ENCODE data around the gene SEPTIN12.

The SEPTIN12 gene

GRCh38 chr16:4777339-4778049, 10.7 kb downstream of the SEPTIN12 start:
- no peak overlapping the region for H3K9ac ChIP-seq (ENCODE audit: low read depth, low read length, poor library complexity, severe bottlenecking)
- H3K27me3 ChIP-seq (ENCODE audit: insufficient read depth, low read length, poor library complexity, severe bottlenecking), result no peaks in the 10 kb centered on the region

GRCh38 chr16:4776141-4776705, 11.9 kb downstream of the SEPTIN12 start:
- Histone ChIP-seq H3K4me3 (ENCODE audit: low read length, poor library complexity, severe bottlenecking) (no peak overlapping the region), H4K20me1 (ENCODE audit: insufficient read depth, low read length, poor library complexity, severe bottlenecking) (no peaks in the 10 kb centered on the region), H3F3A (ENCODE audit: low read depth) (no peaks in the 10 kb centered on the region), H3K27me3 (ENCODE audit: insufficient read depth, low read length, poor library complexity, severe bottlenecking) (no peaks in the 10 kb centered on the region), H3K9me3 (ENCODE audit: insufficient read depth, low read depth, low read length) (no peaks in the 10 kb centered on the region), H3K36me3 (ENCODE audit: insufficient read depth, low read length) (no peaks in the 10 kb centered on the region), H3K9me2 (replicated peaks; ENCODE audit: low read depth, low read length) (no peaks in the 10 kb centered on the region), H3K4me1 (ENCODE audit: insufficient read depth, low read length, poor library complexity, severe bottlenecking) (no peaks in the 10 kb centered on the region), H3K4me2 (ENCODE audit: low read depth, low read length, poor library complexity, severe bottlenecking) (no peak overlapping the region), H3K9ac (ENCODE audit: low read depth, low read length, poor library complexity, severe bottlenecking) (no peak overlapping the region), H2AFZ (ENCODE audit: low read length) (no peak overlapping the region), H3K79me2 (ENCODE audit: insufficient read depth, low read length) (no peaks in the 10 kb centered on the region)
- no peak for TF ChIP-seq EZH2phosphoT487 (IDR thresholded peaks at IDR 0.05; ENCODE audit: borderline replicate concordance)
- no peak for TF ChIP-seq CTCF (conservative IDR thresholded peaks at IDR 0.05; ENCODE audit: low read length)

More at GRCh38 chr16:4777339-4778049, 10.7 kb downstream of the SEPTIN12 start:
- Histone ChIP-seq H2AFZ (ENCODE audit: low read length) (no peak overlapping the region), H4K20me1 (ENCODE audit: insufficient read depth, low read length, poor library complexity, severe bottlenecking) (no peaks in the 10 kb centered on the region), H3K36me3 (ENCODE audit: insufficient read depth, low read length) (no peaks in the 10 kb centered on the region), H3K79me2 (ENCODE audit: insufficient read depth, low read length) (no peaks in the 10 kb centered on the region), H3K9me2 (replicated peaks; ENCODE audit: low read depth, low read length) (no peaks in the 10 kb centered on the region), H3K9me3 (ENCODE audit: insufficient read depth, low read depth, low read length) (no peaks in the 10 kb centered on the region), H3K4me2 (ENCODE audit: low read depth, low read length, poor library complexity, severe bottlenecking) (no peak overlapping the region), H3K4me3 (ENCODE audit: low read length, poor library complexity, severe bottlenecking) (no peak overlapping the region), H3F3A (ENCODE audit: low read depth) (no peaks in the 10 kb centered on the region), H3K4me1 (ENCODE audit: insufficient read depth, low read length, poor library complexity, severe bottlenecking) (no peaks in the 10 kb centered on the region)
- no peak for TF ChIP-seq CTCF (conservative IDR thresholded peaks at IDR 0.05; ENCODE audit: low read length)
- no peak for TF ChIP-seq EZH2phosphoT487 (IDR thresholded peaks at IDR 0.05; ENCODE audit: borderline replicate concordance)

- no peaks in the 10 kb centered on the region for H3K36me3 ChIP-seq (ENCODE audit: insufficient read depth, low read length)
- H3F3A ChIP-seq (ENCODE audit: low read depth), result no peaks in the 10 kb centered on the region
- H3K4me1 ChIP-seq (ENCODE audit: insufficient read depth, low read length, poor library complexity, severe bottlenecking), result no peaks in the 10 kb centered on the region
- TF ChIP-seq CTCF (conservative IDR thresholded peaks at IDR 0.05; ENCODE audit: low read length) (no peak), EZH2phosphoT487 (IDR thresholded peaks at IDR 0.05; ENCODE audit: borderline replicate concordance) (no peak)
- H3K9me3 ChIP-seq (ENCODE audit: insufficient read depth, low read depth, low read length), result no peaks in the 10 kb centered on the region
- no peaks in the 10 kb centered on the region for H3K9me2 ChIP-seq (replicated peaks; ENCODE audit: low read depth, low read length)
- H3K4me2 ChIP-seq (ENCODE audit: low read depth, low read length, poor library complexity, severe bottlenecking), result no peak overlapping the region
- H2AFZ ChIP-seq (ENCODE audit: low read length), result no peak overlapping the region
- no peak overlapping the region for H3K9ac ChIP-seq (ENCODE audit: low read depth, low read length, poor library complexity, severe bottlenecking)
- H3K79me2 ChIP-seq (ENCODE audit: insufficient read depth, low read length), result no peaks in the 10 kb centered on the region
- H3K4me3 ChIP-seq (ENCODE audit: low read length, poor library complexity, severe bottlenecking), result no peak overlapping the region
- H3K27me3 ChIP-seq (ENCODE audit: insufficient read depth, low read length, poor library complexity, severe bottlenecking), result no peaks in the 10 kb centered on the region
- H4K20me1 ChIP-seq (ENCODE audit: insufficient read depth, low read length, poor library complexity, severe bottlenecking), result no peaks in the 10 kb centered on the region
These were observed 13.1 kb downstream of the SEPTIN12 start for GRCh38 chr16:4775005-4775404.
